ENCODE measurements around the gene MRO.

MRO gene

GRCh38 chr18:50832754-50833153 lies 12.9 kb upstream of the MRO start:
- no peak for DNase-seq

GRCh38 chr18:50830544-50830943 lies 10.7 kb upstream of the MRO start:
- DNase-seq: no peak

GRCh38 chr18:50829644-50830043 lies 9.8 kb upstream of the MRO start:
- no peak for DNase-seq

GRCh38 chr18:50826027-50826426 lies 6.2 kb upstream of the MRO start:
- DNase-seq: no peak

GRCh38 chr18:50825621-50826020 lies 5.8 kb upstream of the MRO start:
- no peak for DNase-seq

GRCh38 chr18:50822756-50823155 lies 2.9 kb upstream of the MRO start:
- DNase-seq: no peak

GRCh38 chr18:50820901-50821520 lies 1.2 kb upstream of the MRO start:
- no peak for DNase-seq

- no peak for DNase-seq
Observed at GRCh38 chr18:50819027-50819727, 639 bp downstream of the MRO start.

- no peak for DNase-seq
Observed at GRCh38 chr18:50816419-50817166, 3.2 kb downstream of the MRO start.

- DNase-seq: no peak
Observed at GRCh38 chr18:50814395-50814794, 5.4 kb downstream of the MRO start.

GRCh38 chr18:50813353-50813752 lies 6.5 kb downstream of the MRO start:
- no peak for DNase-seq

- no peak for DNase-seq
Observed at GRCh38 chr18:50812834-50813233, 7.0 kb downstream of the MRO start.

- no peak for DNase-seq
Observed at GRCh38 chr18:50807176-50807575, 12.6 kb downstream of the MRO start.

GRCh38 chr18:50806208-50806616 lies 13.6 kb downstream of the MRO start:
- no peak for DNase-seq

- DNase-seq: no peak
Observed at GRCh38 chr18:50805732-50806131, 14.1 kb downstream of the MRO start.

- DNase-seq: no peak
Observed at GRCh38 chr18:50803592-50803991, 16.2 kb downstream of the MRO start.

GRCh38 chr18:50802141-50802540 lies 17.7 kb downstream of the MRO start:
- DNase-seq: no peak

- DNase-seq: no peak
Observed at GRCh38 chr18:50797142-50797541, 22.7 kb downstream of the MRO start.

GRCh38 chr18:50796495-50796894 lies 23.3 kb downstream of the MRO start:
- no peak for DNase-seq

- DNase-seq: no peak
Observed at GRCh38 chr18:50793641-50794565, 25.9 kb downstream of the MRO start.

GRCh38 chr18:50792885-50793284 lies 26.9 kb downstream of the MRO start:
- DNase-seq: no peak

GRCh38 chr18:50791599-50792438 lies 28.0 kb downstream of the MRO start:
- DNase-seq: no peak

Data from activated gamma-delta T cell (primary cell).